Stimulated activated CD8-positive, alpha-beta memory T cell treated with anti-CD3 and anti-CD28 coated beads, Interleukin-2, amount 100 ng/mL, for 1 hour (primary cell): ENCODE measurements around the gene KCND3.

Experiments
- DNase-seq, 2 donors: peaks; one replicate each; pipeline ENCODE4 v3.0.0-alpha.2; 2020; ENCODE audit warnings: low read depth in 2 of 2

The KCND3 gene

GRCh38 chr1:111846842-111847241 is 142.6 kb downstream of the KCND3 start:
- DNase-seq = no peak

- DNase-seq = no peak
Measured at GRCh38 chr1:111843177-111843576, 146.3 kb downstream of the KCND3 start.

GRCh38 chr1:111842411-111842810 is 147.1 kb downstream of the KCND3 start:
- no peak for DNase-seq

- no peak for DNase-seq
Measured at GRCh38 chr1:111841746-111842145, 147.7 kb downstream of the KCND3 start.

GRCh38 chr1:111841189-111841588 is 148.3 kb downstream of the KCND3 start:
- no peak for DNase-seq

GRCh38 chr1:111837393-111837792 is 152.1 kb downstream of the KCND3 start:
- no peak for DNase-seq

GRCh38 chr1:111836111-111836510 is 153.4 kb downstream of the KCND3 start:
- no peak for DNase-seq

GRCh38 chr1:111835514-111835913 is 154.0 kb downstream of the KCND3 start:
- no peak for DNase-seq

GRCh38 chr1:111834956-111835355 is 154.5 kb downstream of the KCND3 start:
- no peak for DNase-seq

- DNase-seq = no peak
Measured at GRCh38 chr1:111833334-111833733, 156.1 kb downstream of the KCND3 start.

GRCh38 chr1:111832521-111833155 is 156.8 kb downstream of the KCND3 start:
- no peak for DNase-seq

GRCh38 chr1:111831153-111831552 is 158.3 kb downstream of the KCND3 start:
- DNase-seq = no peak

- no peak for DNase-seq
Measured at GRCh38 chr1:111827946-111828345, 161.5 kb downstream of the KCND3 start.

- DNase-seq = no peak
Measured at GRCh38 chr1:111826278-111826677, 163.2 kb downstream of the KCND3 start.

GRCh38 chr1:111825217-111825616 is 164.3 kb downstream of the KCND3 start:
- DNase-seq = no peak

- no peak for DNase-seq
Measured at GRCh38 chr1:111822138-111822537, 167.3 kb downstream of the KCND3 start.

- DNase-seq = no peak
Measured at GRCh38 chr1:111821121-111821745, 168.2 kb downstream of the KCND3 start.

- no peak for DNase-seq
Measured at GRCh38 chr1:111819566-111820263, 169.8 kb downstream of the KCND3 start.

- no peak for DNase-seq
Measured at GRCh38 chr1:111818546-111818945, 170.9 kb downstream of the KCND3 start.

GRCh38 chr1:111818081-111818480 is 171.4 kb downstream of the KCND3 start:
- DNase-seq = no peak

- DNase-seq = no peak
Measured at GRCh38 chr1:111814642-111815041, 174.8 kb downstream of the KCND3 start.

- DNase-seq = no peak
Measured at GRCh38 chr1:111814305-111814628, 175.2 kb downstream of the KCND3 start.
